H1 (cell line): ENCODE results near the gene SPTSSB. TPM values are rescaled to one million over a fixed set of nuclear protein-coding genes. Genes with fewer than 3 reads are reported as not detected.

ENCODE experiments used
- CTCF ChIA-PET: fragments of 300-600 bp; sonication (Branson Sonifier 250); formaldehyde crosslinking; loops from one replicate; lab custom pipeline; 2021; ENCODE audit not compliant: partially characterized antibody; lab: Charles Lee
- POLR2A ChIA-PET: fragments of 300-600 bp; sonication (Branson Sonifier 250); formaldehyde crosslinking; loops from one replicate; lab custom pipeline; 2021; ENCODE audit warnings: inconsistent platforms; ENCODE audit not compliant: partially characterized antibody; lab: Charles Lee
- DNase-seq, 2 experiments: peaks; one replicate each; pipeline versions ENCODE4 v3.0.0 to v3.0.0-alpha.2; 2010 to 2022; ENCODE audit warnings: low spot score in 2 of 2, low read depth in 1 of 2, mixed read lengths in 1 of 2
- FAIRE-seq: peaks from 2 replicates; lab custom pipeline; 2011; peaks lifted over from hg19 to GRCh38; lab: Jason Lieb, UNC
- H2AFZ ChIP-seq: 2 replicates; pipeline ENCODE4 v1.8.1; 2012; ENCODE audit warnings: low read length, inconsistent platforms
- H2AK5ac ChIP-seq: 2 replicates; pipeline ENCODE4 v1.6.1; 2013; ENCODE audit warnings: low read depth, low read length
- H2BK120ac ChIP-seq: replicated peaks from 2 replicates; pipeline ENCODE3; 2013; ENCODE audit warnings: low read depth, low read length, inconsistent platforms
- H2BK12ac ChIP-seq: 2 replicates; pipeline ENCODE4 v1.6.1; 2013; ENCODE audit warnings: low read depth, low read length
- H2BK15ac ChIP-seq: 2 replicates; pipeline ENCODE4 v1.6.1; 2013; ENCODE audit warnings: low read length
- H2BK20ac ChIP-seq: 2 replicates; pipeline ENCODE4 v1.6.1; 2013; ENCODE audit warnings: low read length
- H2BK5ac ChIP-seq: 2 replicates; pipeline ENCODE4 v1.6.1; 2013; ENCODE audit warnings: low read depth, low read length
- H3K14ac ChIP-seq: 2 replicates; pipeline ENCODE4 v1.6.1; 2013; ENCODE audit warnings: inconsistent platforms; ENCODE audit not compliant: insufficient read length
- H3K18ac ChIP-seq: 2 replicates; pipeline ENCODE4 v1.6.1; 2013; ENCODE audit warnings: low read length; ENCODE audit errors: extremely low read depth
- H3K23ac ChIP-seq: 2 replicates; pipeline ENCODE4 v1.6.1; 2013; ENCODE audit warnings: inconsistent platforms; ENCODE audit not compliant: insufficient read length
- H3K23me2 ChIP-seq: 2 replicates; pipeline ENCODE4 v1.6.1; 2013; ENCODE audit warnings: low read depth, low read length
- H3K27ac ChIP-seq: 2 replicates; pipeline ENCODE4 v1.6.1; 2011; ENCODE audit warnings: low read depth, low read length, inconsistent platforms
- H3K27me3 ChIP-seq, 4 experiments: replicated peaks in 1 of 4; 1 replicate in 1 of 4; 2 replicates in 3 of 4; pipeline versions ENCODE4 v1.6.1 to v1.8.1; 2011 to 2013; ENCODE audit warnings: low read length in 3 of 4, mild to moderate bottlenecking in 3 of 4, inconsistent platforms in 2 of 4, mixed read lengths in 2 of 4, moderate library complexity in 1 of 4; ENCODE audit not compliant: control insufficient read depth in 3 of 4, insufficient read depth in 3 of 4; ENCODE audit errors: extremely low read depth in 1 of 4
- H3K36me3 ChIP-seq, 4 experiments: 2 replicates each; pipeline versions ENCODE4 v1.6.1 to v1.8.1; 2011 to 2013; ENCODE audit warnings: mild to moderate bottlenecking in 4 of 4, low read length in 3 of 4, moderate library complexity in 2 of 4, control low read depth in 1 of 4, inconsistent platforms in 1 of 4; ENCODE audit not compliant: insufficient read depth in 4 of 4, control insufficient read depth in 2 of 4
- H3K4ac ChIP-seq: replicated peaks from 2 replicates; pipeline ENCODE3; 2013; ENCODE audit warnings: low read length, low read depth, mixed read lengths, inconsistent platforms; ENCODE audit not compliant: insufficient read length
- H3K4me1 ChIP-seq, 4 experiments: replicated peaks in 1 of 4; 1 replicate in 1 of 4; 2 replicates in 3 of 4; pipeline versions ENCODE4 v1.6.1 to v1.8.1; 2011 to 2013; ENCODE audit warnings: low read length in 3 of 4, inconsistent platforms in 2 of 4, mixed read lengths in 1 of 4; ENCODE audit not compliant: insufficient read depth in 4 of 4, control insufficient read depth in 3 of 4
- H3K4me2 ChIP-seq, 2 experiments: 2 replicates each; pipeline versions ENCODE4 v1.6.1 to v1.8.1; 2011 to 2013; ENCODE audit warnings: low read depth in 2 of 2, low read length in 2 of 2, control low read depth in 1 of 2, inconsistent platforms in 1 of 2, mild to moderate bottlenecking in 1 of 2; ENCODE audit not compliant: insufficient read depth in 1 of 2
- H3K4me3 ChIP-seq, 4 experiments: fragments of 200-600, 300-600 bp in 1 of 4; sonication (generic), shearing (Covaris generic), sonication (Bioruptor Twin) in 1 of 4; 2 replicates each; pipeline versions ENCODE4 v1.5.1 to v1.8.1; 2011 to 2016; ENCODE audit warnings: low read length in 4 of 4, low read depth in 3 of 4, control low read depth in 2 of 4, inconsistent platforms in 2 of 4, mild to moderate bottlenecking in 2 of 4, mixed read lengths in 1 of 4, moderate library complexity in 1 of 4; ENCODE audit not compliant: insufficient read depth in 2 of 4; ENCODE audit errors: extremely low read depth in 1 of 4
- H3K56ac ChIP-seq: replicated peaks from 2 replicates; pipeline ENCODE3; 2013; ENCODE audit warnings: low read depth, mild to moderate bottlenecking, mixed read lengths, low read length, inconsistent platforms; ENCODE audit not compliant: insufficient read length
- H3K79me1 ChIP-seq: 2 replicates; pipeline ENCODE4 v1.6.1; 2013; ENCODE audit warnings: low read depth, low read length, control low read depth
- H3K79me2 ChIP-seq, 2 experiments: 2 replicates each; pipeline versions ENCODE4 v1.6.1 to v1.8.1; 2012 to 2013; ENCODE audit warnings: low read length in 2 of 2, mild to moderate bottlenecking in 2 of 2, inconsistent platforms in 1 of 2; ENCODE audit not compliant: insufficient read depth in 2 of 2, control insufficient read depth in 1 of 2
- H3K9ac ChIP-seq, 4 experiments: replicated peaks in 1 of 4; 1 replicate in 1 of 4; 2 replicates in 3 of 4; pipeline versions ENCODE4 v1.6.1 to v1.8.1; 2011 to 2013; ENCODE audit warnings: low read depth in 3 of 4, low read length in 3 of 4, control low read depth in 2 of 4, mild to moderate bottlenecking in 2 of 4, moderate library complexity in 2 of 4, inconsistent platforms in 1 of 4; ENCODE audit errors: extremely low read depth in 1 of 4
- H3K9me3 ChIP-seq, 2 experiments: 2 replicates each; pipeline versions ENCODE4 v1.6.1 to v1.8.1; 2012 to 2013; ENCODE audit warnings: mild to moderate bottlenecking in 2 of 2, moderate library complexity in 2 of 2, control low read depth in 1 of 2, inconsistent platforms in 1 of 2, low read depth in 1 of 2, low read length in 1 of 2, mixed read lengths in 1 of 2; ENCODE audit not compliant: insufficient read depth in 2 of 2
- H4K20me1 ChIP-seq, 2 experiments: replicated peaks in 1 of 2; 2 replicates each; pipeline versions ENCODE3 to v1.8.1; 2011 to 2013; ENCODE audit warnings: inconsistent platforms in 2 of 2, low read length in 2 of 2, mild to moderate bottlenecking in 1 of 2; ENCODE audit not compliant: insufficient read depth in 2 of 2, control insufficient read depth in 1 of 2
- H4K5ac ChIP-seq: 2 replicates; pipeline ENCODE4 v1.6.1; 2013; ENCODE audit warnings: low read length, low read depth, mixed read lengths, inconsistent platforms; ENCODE audit not compliant: insufficient read length
- H4K8ac ChIP-seq: 2 replicates; pipeline ENCODE4 v1.8.0; 2013; ENCODE audit warnings: mild to moderate bottlenecking, moderate library complexity, low read length, inconsistent platforms; ENCODE audit not compliant: insufficient read depth; ENCODE audit errors: extremely low read depth
- H4K91ac ChIP-seq: replicated peaks from 2 replicates; pipeline ENCODE3; 2013; ENCODE audit warnings: low read length, mixed read lengths, inconsistent platforms; ENCODE audit not compliant: insufficient read length
- EZH2 ChIP-seq: fragments of 200-600 bp; sonication (generic); IDR thresholded peaks from 2 replicates; pipeline ENCODE4 v1.7.1; 2012; ENCODE audit warnings: low read depth, mild to moderate bottlenecking, moderate library complexity, low read length, inconsistent platforms; ENCODE audit not compliant: severe bottlenecking
- POLR2AphosphoS5 ChIP-seq: IDR thresholded peaks from 2 replicates; pipeline ENCODE4 v1.6.1; 2011; ENCODE audit warnings: low read depth, low read length
- RAD21 ChIP-seq, 2 experiments: IDR thresholded peaks in 1 of 2; conservative IDR thresholded peaks in 1 of 2; 2 replicates each; pipeline ENCODE4 v1.6.1; 2011; ENCODE audit warnings: low read depth in 2 of 2, low read length in 2 of 2, improper control_type of control experiment in 1 of 2, inconsistent platforms in 1 of 2, mild to moderate bottlenecking in 1 of 2, moderate library complexity in 1 of 2
- SIRT6 ChIP-seq: IDR thresholded peaks from one replicate; pipeline ENCODE4 v1.7.1; 2012; ENCODE audit warnings: low read length, inconsistent platforms
- SIX5 ChIP-seq: IDR thresholded peaks from 2 replicates; pipeline ENCODE4 v1.6.1; 2011; ENCODE audit warnings: mild to moderate bottlenecking, low read depth, low read length
- SRF ChIP-seq: IDR thresholded peaks from 2 replicates; pipeline ENCODE4 v1.6.1; 2011; ENCODE audit warnings: mild to moderate bottlenecking, low read depth, low read length, moderate library complexity
- TAF1 ChIP-seq: IDR thresholded peaks from 2 replicates; pipeline ENCODE4 v1.6.1; 2011; ENCODE audit warnings: mild to moderate bottlenecking, low read depth, low read length
- TEAD4 ChIP-seq: IDR thresholded peaks from 2 replicates; pipeline ENCODE4 v1.6.1; 2012; ENCODE audit warnings: low read depth, low read length, inconsistent platforms, mixed read lengths
- polyA plus RNA-seq, 7 experiments: library from polyadenylated mRNA; depleted of rRNA in 3 of 7; stranded (reverse) in 5 of 7; unstranded in 2 of 7; fragments of >200 nt in 5 of 7; fragments of 200-250 nt in 2 of 7; gene quantifications; 1 replicate in 5 of 7; 2 replicates in 1 of 7; 4 replicates in 1 of 7; pipeline versions ENCODE4 v1.2.1 to v1.2.3, GENCODE V29; 2011 to 2013; ENCODE audit warnings: missing spikeins in 2 of 7, mixed read lengths in 2 of 7
- total RNA-seq: library from RNA; stranded (reverse); fragmentation: NEBNext Ultra II Directional; extraction: Animal tissue kit (Norgen Biotek cat#: 25700); gene quantifications from 2 replicates; pipeline ENCODE4 v1.2.1, GENCODE V29; 2021
- TF ChIP-seq, protein P1 (sequence below): IDR thresholded peaks from 2 replicates; pipeline ENCODE4 v1.6.1; 2012; ENCODE audit warnings: inconsistent platforms
- TF ChIP-seq, protein P2 (sequence below): IDR thresholded peaks from 2 replicates; pipeline ENCODE4 v1.6.1; 2012; ENCODE audit warnings: low read length, inconsistent platforms

Gene SPTSSB
- total and polyA plus RNA-seq, 2 of the 8 experiments (the other 6 are each of a cell fraction or from before 2014, with no cell fraction given), result 33.4 to 52.5 TPM

DNA sequence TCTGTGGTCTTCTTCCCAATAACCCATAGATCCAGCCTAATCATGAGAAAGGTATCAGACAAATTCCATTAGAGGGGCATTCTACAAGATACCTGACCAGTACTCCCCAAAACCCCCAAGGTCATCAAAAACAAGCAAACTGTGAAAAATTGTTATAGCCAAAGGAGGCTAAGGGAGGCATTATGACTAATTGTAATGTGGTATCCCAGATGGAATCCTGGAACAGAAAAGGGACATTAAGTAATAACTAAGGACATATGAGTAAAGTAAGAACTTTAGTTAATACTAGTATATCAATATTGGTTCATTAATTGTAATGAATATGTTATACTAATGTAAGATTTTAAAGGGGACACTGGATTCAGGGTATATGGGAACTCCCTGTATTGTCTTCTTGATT is 20.4 kb downstream of the SPTSSB start:
- Histone ChIP-seq H2BK20ac (no peak overlapping the region), H3K4me2 (no peak overlapping the region), H2BK12ac (no peak overlapping the region), H2AK5ac (no peak overlapping the region), H4K91ac (no peak overlapping the region), H2BK15ac (no peak overlapping the region), H2BK120ac (no peak overlapping the region), H3K4me1 (no peaks in the 10 kb centered on the region), H3K18ac (no peak overlapping the region), H2AFZ (no peak overlapping the region), H3K36me3 (peaks cover 0 to 3% (median 0%) of the 10 kb centered on the region in 4 experiments; a peak in 1 of 8 replicates), H2BK5ac (no peak overlapping the region), H3K56ac (no peak overlapping the region), H3K23me2 (no peaks in the 10 kb centered on the region), H3K27me3 (no peaks in the 10 kb centered on the region), H3K79me2 (no peaks in the 10 kb centered on the region), H3K4me3 (no peak overlapping the region), H3K23ac (no peak overlapping the region), H3K27ac (no peak overlapping the region), H3K9ac (no peak overlapping the region), H4K8ac (no peak overlapping the region), H3K14ac (no peak overlapping the region), H3K9me3 (no peaks in the 10 kb centered on the region), H4K20me1 (no peaks in the 10 kb centered on the region), H3K79me1 (no peaks in the 10 kb centered on the region), H3K4ac (no peak overlapping the region), H4K5ac (no peak overlapping the region)
- CTCF ChIA-PET, result interaction anchor here (0.9 to 1.2 kb wide), 2 partner anchors 10 to 49 kb away, joined by 3 read pairs; no protein-coding TSS in a partner anchor
- no peak for DNase-seq
- TF ChIP-seq POLR2AphosphoS5 (no peak), SIX5 (no peak), RAD21 (IDR thresholded peaks at IDR 0.05 in 1 of 2, conservative IDR thresholded peaks at IDR 0.05 in 1 of 2; ENCODE audit: low read depth in 2 of 2, low read length in 2 of 2) (no peak), TAF1 (no peak), SRF (no peak), SIRT6 (no peak), TEAD4 (no peak), EZH2 (no peak)
- TF ChIP-seq, protein P1, sequence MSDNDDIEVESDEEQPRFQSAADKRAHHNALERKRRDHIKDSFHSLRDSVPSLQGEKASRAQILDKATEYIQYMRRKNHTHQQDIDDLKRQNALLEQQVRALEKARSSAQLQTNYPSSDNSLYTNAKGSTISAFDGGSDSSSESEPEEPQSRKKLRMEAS, result no peak
- TF ChIP-seq, protein P2, sequence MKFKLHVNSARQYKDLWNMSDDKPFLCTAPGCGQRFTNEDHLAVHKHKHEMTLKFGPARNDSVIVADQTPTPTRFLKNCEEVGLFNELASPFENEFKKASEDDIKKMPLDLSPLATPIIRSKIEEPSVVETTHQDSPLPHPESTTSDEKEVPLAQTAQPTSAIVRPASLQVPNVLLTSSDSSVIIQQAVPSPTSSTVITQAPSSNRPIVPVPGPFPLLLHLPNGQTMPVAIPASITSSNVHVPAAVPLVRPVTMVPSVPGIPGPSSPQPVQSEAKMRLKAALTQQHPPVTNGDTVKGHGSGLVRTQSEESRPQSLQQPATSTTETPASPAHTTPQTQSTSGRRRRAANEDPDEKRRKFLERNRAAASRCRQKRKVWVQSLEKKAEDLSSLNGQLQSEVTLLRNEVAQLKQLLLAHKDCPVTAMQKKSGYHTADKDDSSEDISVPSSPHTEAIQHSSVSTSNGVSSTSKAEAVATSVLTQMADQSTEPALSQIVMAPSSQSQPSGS, result no peak
- no peak for FAIRE-seq
- POLR2A ChIA-PET, result no interaction called here
